Neural progenitor cell (in vitro differentiated cells): ENCODE measurements around the gene SGCD.
"Not testable (repeated sequence)": the region's sequence is repeated elsewhere in the genome, so short reads cannot be mapped to it uniquely, and the experiment has no call there.

Experiments
- EZH2 ChIP-seq: fragments of 200-600 bp; sonication (generic); IDR thresholded peaks from 2 replicates; pipeline ENCODE4 v1.6.1; 2017; ENCODE audit warnings: antibody characterized with exemption, mild to moderate bottlenecking, moderate library complexity
- EZH2phosphoT487 ChIP-seq: fragments of 200-600 bp; sonication (generic); IDR thresholded peaks from 2 replicates; pipeline ENCODE4 v1.6.1; 2017; ENCODE audit warnings: antibody characterized with exemption
- TF ChIP-seq, protein P1 (sequence below): fragments of 200-600 bp; sonication (generic); IDR thresholded peaks from 2 replicates; pipeline ENCODE4 v1.5.1; 2017; ENCODE audit warnings: antibody characterized with exemption, mild to moderate bottlenecking

DNA sequence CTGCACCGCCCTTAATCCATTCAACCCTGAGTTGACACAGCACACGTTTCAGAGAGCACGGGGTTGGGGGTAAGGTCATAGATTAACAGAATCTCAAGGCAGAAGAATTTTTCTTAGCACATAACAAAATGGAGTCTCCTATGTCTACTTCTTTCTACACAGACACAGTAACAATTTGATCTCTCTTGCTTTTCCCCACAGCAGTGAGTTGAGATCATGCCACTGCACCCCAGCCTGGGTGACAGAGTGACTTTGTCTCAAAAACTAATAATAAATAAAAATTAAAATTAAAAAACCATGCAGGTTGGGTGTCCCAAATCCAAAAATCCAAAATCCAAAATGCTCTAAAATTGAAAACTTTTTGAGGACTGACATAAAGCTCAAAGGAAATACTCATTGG is 339.7 kb downstream of the SGCD start:
- TF ChIP-seq, protein P1, sequence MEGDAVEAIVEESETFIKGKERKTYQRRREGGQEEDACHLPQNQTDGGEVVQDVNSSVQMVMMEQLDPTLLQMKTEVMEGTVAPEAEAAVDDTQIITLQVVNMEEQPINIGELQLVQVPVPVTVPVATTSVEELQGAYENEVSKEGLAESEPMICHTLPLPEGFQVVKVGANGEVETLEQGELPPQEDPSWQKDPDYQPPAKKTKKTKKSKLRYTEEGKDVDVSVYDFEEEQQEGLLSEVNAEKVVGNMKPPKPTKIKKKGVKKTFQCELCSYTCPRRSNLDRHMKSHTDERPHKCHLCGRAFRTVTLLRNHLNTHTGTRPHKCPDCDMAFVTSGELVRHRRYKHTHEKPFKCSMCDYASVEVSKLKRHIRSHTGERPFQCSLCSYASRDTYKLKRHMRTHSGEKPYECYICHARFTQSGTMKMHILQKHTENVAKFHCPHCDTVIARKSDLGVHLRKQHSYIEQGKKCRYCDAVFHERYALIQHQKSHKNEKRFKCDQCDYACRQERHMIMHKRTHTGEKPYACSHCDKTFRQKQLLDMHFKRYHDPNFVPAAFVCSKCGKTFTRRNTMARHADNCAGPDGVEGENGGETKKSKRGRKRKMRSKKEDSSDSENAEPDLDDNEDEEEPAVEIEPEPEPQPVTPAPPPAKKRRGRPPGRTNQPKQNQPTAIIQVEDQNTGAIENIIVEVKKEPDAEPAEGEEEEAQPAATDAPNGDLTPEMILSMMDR, result not testable (repeated sequence)
- TF ChIP-seq EZH2, EZH2phosphoT487: not testable (repeated sequence)
